COLO829 (cell line): Measurements from ENCODE around the gene NAALAD2.

Experiments used
- DNase-seq: peaks from one replicate; pipeline ENCODE4 v3.0.0; 2012; ENCODE audit warnings: low spot score

Gene NAALAD2

GRCh38 chr11:90241414-90241813 is 107.0 kb downstream of the NAALAD2 start:
- no peak for DNase-seq
